ENCODE results near the gene SEMA3D.

SEMA3D gene

DNA sequence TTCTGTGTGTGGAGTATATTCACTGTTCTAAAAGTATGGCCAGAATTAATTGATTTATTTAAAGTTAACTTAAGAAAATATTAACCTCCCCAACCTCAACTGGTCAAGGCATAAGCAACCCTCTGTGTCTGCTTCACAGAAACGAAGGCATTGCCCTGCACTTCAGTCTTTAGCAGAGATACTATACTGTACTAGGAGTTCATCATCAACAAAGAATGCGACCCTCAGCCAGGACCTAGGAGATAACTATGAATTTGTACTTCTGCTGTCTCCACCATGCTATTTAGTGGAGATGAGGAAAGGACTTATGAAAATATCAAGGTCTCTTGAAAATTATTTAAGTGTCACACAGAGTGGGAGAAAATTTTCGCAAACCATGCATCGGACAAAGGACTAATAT lies 35.7 kb upstream of the SEMA3D start:
- no peak for TF ChIP-seq CTCF (IDR thresholded peaks at IDR 0.05; ENCODE audit: extremely low read depth, missing control alignments)
- no peak for DNase-seq (ENCODE audit: low spot score)

DNA sequence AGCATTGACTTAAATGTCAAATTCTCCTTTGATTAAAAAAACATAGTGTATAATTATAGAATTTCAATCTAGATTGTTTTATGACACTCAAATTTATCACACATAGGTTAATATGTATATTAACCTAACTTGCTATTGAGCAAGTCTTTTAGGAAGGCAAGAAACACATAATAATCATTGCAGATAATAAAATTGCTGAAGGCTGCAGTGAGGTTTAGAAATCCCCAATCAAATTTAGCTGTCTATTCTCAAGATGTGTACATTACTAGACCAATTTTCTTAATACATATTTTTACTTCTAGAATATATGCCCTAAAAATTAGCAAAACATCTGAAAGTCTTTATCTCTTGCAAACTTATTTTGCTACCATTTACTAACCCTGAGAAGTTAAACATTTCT lies 34.9 kb upstream of the SEMA3D start:
- no peak for DNase-seq (ENCODE audit: low spot score)

GRCh38 chr7:85220651-85221050 lies 33.8 kb upstream of the SEMA3D start:
- no peak for TF ChIP-seq CTCF (IDR thresholded peaks at IDR 0.05; ENCODE audit: extremely low read depth, missing control alignments)

More for the DNA sequence above, 34.9 kb upstream of the SEMA3D start:
- no peak for TF ChIP-seq CTCF (IDR thresholded peaks at IDR 0.05; ENCODE audit: extremely low read depth, missing control alignments)

DNA sequence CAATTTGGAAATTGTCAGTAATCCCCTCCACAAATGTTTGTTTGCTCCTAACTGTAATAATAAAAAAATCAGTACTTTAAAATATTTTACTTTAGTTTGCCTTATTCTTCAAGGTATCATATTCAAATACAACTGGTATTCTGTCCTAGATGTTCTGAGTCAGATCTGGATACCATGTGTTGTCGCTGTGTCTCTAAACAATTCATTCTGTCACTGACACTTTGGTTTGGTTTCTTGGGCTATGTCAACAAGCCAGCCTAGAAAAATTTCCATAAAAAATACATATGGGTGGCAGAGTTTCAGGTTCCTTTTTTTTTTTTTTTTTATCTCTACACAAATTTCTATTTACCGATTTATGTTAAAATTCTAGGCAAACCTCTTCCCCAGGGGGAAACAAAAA lies 33.2 kb upstream of the SEMA3D start:
- no peak for TF ChIP-seq CTCF (IDR thresholded peaks at IDR 0.05; ENCODE audit: extremely low read depth, missing control alignments)
- DNase-seq (ENCODE audit: low spot score): no peak

More at GRCh38 chr7:85220651-85221050, 33.8 kb upstream of the SEMA3D start:
- DNase-seq (ENCODE audit: low spot score): no peak

DNA sequence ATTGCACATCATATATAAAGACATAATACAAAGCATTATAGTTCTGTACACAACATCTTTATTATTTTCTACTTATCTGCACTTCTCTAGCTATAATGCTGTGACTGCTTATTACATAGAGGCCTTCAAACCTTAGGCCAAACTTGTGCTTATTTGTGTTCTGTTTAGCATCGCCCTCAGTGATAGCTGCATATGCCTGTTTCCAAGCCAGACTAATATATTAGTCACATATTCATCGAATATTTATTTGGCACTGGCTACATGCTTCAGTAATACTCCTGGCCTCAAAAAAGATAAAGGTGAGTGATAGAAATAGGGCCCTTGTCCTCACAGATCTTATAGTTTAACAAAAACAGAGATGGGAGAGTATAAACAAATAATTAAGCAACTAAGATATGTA lies 30.2 kb upstream of the SEMA3D start:
- no peak for TF ChIP-seq CTCF (IDR thresholded peaks at IDR 0.05; ENCODE audit: extremely low read depth, missing control alignments)

DNA sequence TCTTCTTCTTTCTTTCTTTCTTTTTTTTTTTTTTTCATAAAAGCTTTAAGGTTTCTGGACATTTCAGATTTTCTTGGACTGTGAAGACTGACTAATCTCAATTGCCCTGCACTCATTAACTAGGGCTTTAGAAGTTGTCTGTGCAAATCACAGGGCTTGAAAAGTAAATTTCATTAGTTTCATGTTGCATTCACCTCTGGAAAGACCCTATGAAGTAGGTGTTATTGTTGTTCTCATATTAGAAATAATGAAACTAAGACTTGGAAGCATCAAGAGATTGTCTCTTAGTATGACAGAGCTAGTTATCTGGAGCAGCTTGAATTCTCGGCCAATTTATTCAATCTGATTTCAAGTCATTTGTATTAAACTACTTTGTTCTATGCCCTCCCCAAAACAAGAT lies 28.2 kb upstream of the SEMA3D start:
- no peak for DNase-seq (ENCODE audit: low spot score)
- TF ChIP-seq CTCF (IDR thresholded peaks at IDR 0.05; ENCODE audit: extremely low read depth, missing control alignments): no peak

More for the DNA sequence above, 30.2 kb upstream of the SEMA3D start:
- no peak for DNase-seq (ENCODE audit: low spot score)

- no peak for TF ChIP-seq CTCF (IDR thresholded peaks at IDR 0.05; ENCODE audit: extremely low read depth, missing control alignments)
- no peak for DNase-seq (ENCODE audit: low spot score)
Observed at GRCh38 chr7:85213500-85213899, 26.6 kb upstream of the SEMA3D start.
